HL-60 (cell line): ENCODE measurements around the gene TNRC6A.

ENCODE experiments used
- REST ChIP-seq: IDR thresholded peaks from 2 replicates; pipeline ENCODE4 v1.6.1; 2012; ENCODE audit warnings: low read depth; ENCODE audit not compliant: insufficient replicate concordance
- TF ChIP-seq, protein P1 (sequence below): IDR thresholded peaks from one replicate; pipeline ENCODE4 v1.5.1; 2011; ENCODE audit warnings: low read length, control low read depth, inconsistent platforms; ENCODE audit not compliant: insufficient read depth

DNA sequence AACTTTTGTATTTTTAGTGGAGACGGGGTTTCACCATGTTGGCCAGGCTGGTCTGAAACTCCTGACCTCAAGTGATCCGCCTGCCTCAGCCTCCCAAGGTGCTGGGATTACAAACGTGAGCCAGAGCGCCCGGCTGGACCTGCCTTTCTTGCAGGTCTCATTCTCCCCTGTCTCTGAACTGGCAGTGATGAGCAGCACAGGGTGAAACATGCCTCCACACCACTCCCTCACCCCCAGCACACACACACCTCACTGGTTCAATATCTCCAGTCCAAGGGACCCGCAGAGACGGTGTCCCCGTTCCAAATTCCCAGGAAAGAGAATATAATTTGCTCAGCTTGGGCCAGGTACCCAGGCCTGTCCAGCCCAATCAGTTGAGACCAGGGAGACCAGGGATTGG lies 139.6 kb downstream of the TNRC6A start:
- TF ChIP-seq REST: no peak
- TF ChIP-seq, protein P1, sequence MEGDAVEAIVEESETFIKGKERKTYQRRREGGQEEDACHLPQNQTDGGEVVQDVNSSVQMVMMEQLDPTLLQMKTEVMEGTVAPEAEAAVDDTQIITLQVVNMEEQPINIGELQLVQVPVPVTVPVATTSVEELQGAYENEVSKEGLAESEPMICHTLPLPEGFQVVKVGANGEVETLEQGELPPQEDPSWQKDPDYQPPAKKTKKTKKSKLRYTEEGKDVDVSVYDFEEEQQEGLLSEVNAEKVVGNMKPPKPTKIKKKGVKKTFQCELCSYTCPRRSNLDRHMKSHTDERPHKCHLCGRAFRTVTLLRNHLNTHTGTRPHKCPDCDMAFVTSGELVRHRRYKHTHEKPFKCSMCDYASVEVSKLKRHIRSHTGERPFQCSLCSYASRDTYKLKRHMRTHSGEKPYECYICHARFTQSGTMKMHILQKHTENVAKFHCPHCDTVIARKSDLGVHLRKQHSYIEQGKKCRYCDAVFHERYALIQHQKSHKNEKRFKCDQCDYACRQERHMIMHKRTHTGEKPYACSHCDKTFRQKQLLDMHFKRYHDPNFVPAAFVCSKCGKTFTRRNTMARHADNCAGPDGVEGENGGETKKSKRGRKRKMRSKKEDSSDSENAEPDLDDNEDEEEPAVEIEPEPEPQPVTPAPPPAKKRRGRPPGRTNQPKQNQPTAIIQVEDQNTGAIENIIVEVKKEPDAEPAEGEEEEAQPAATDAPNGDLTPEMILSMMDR: no peak
